ENCODE results near the gene KREMEN2. TPM values are rescaled to one million over a fixed set of nuclear protein-coding genes. Genes with fewer than 3 reads are reported as not detected.
A peak's percentile ranks its signal among the peaks of the same experiment; 100 is the strongest.

The KREMEN2 gene
- total and polyA plus RNA-seq, 9 of the 15 experiments (the other 6 are each of a cell fraction or from before 2014, with no cell fraction given) = 0.04 to 7.7 (median 1.5) TPM; not detected in 1

GRCh38 chr16:2950773-2951172, 13.3 kb upstream of the KREMEN2 start (continued):
- TF ChIP-seq EP400 (IDR thresholded peaks at IDR 0.05) (no peak), MYNN (IDR thresholded peaks at IDR 0.05) (0 out of 2 replicates have a peak, but pooled peaks have one; percentile 20), MYNN (CRISPR knock-in tag; IDR thresholded peaks at IDR 0.05) (no peak), MEIS2 (IDR thresholded peaks at IDR 0.05; ENCODE audit: partially characterized antibody) (peak; percentile 39)

- CTCF ChIA-PET (ENCODE audit: low intra/inter-chr PET ratio) = no interaction called here
- BruUV-seq (replicated peaks) = no TSS peak
- intact Hi-C loops (cut with micrococcal nuclease) (no loop called here), in situ Hi-C loops (cut with MboI) (no loop called here)
- H3K27ac ChIP-seq (ENCODE audit: extremely low read depth, low read depth, low read length) = no peak overlapping the region
- POLR2A ChIA-PET = interaction anchor here (0.5 to 1.0 kb wide), 3 partner anchors 11 to 1112 kb away, joined by 3 to 4 read pairs (median 3); partner anchors contain the start of gene KREMEN2
- peaks cover 10% of the 10 kb centered on the region; the same call in 1 of the 2 replicates for H4K20me1 ChIP-seq (replicated peaks; ENCODE audit: control insufficient read depth, insufficient read depth, low read length)
- no peak overlapping the region for H3K4me3 ChIP-seq
- no peak for DNase-seq (ENCODE audit: extremely low read depth in 1 of 4, low spot score in 3 of 4)
- H2AFZ ChIP-seq (ENCODE audit: low read depth, low read length) = no peak overlapping the region
- H3K4me1 ChIP-seq (replicated peaks in 1 of 2; ENCODE audit: control insufficient read depth in 2 of 2, insufficient read depth in 2 of 2, low read length in 2 of 2) = peaks cover 0 to 60% of the 10 kb centered on the region in 2 experiments; a peak in 3 of 5 replicates
- H3K9me3 ChIP-seq (replicated peaks; ENCODE audit: control insufficient read depth, insufficient read depth, low read depth, low read length) = no peaks in the 10 kb centered on the region
- no peaks in the 10 kb centered on the region for H3K79me2 ChIP-seq (ENCODE audit: control insufficient read depth, insufficient read depth, low read length)
- H3K9me1 ChIP-seq (ENCODE audit: control insufficient read depth, insufficient read depth, low read length) = no peaks in the 10 kb centered on the region
- no peak overlapping the region for H3K4me2 ChIP-seq (ENCODE audit: insufficient read depth, low read length)
- 6% methylated on average over 11 of the region's 11 CpGs for WGBS (ENCODE audit: insufficient coverage, low coverage, missing lambda C conversion rate)
- no peaks in the 10 kb centered on the region for H3K36me3 ChIP-seq (ENCODE audit: control insufficient read depth, insufficient read depth, low read length)
- ATAC-seq = no peak
- no peak overlapping the region for H3K9ac ChIP-seq (ENCODE audit: insufficient read depth in 1 of 2, low read depth in 2 of 2, low read length in 2 of 2)
- FAIRE-seq = no peak
- H3K27me3 ChIP-seq (ENCODE audit: control insufficient read depth in 2 of 2, insufficient read depth in 2 of 2, low read length in 2 of 2) = peaks cover 12 to 33% of the 10 kb centered on the region in 2 experiments
- no peak for TF ChIP-seq GABPB2 (CRISPR knock-in tag; conservative IDR thresholded peaks at IDR 0.05)
- no peak for TF ChIP-seq MYNN (IDR thresholded peaks at IDR 0.05)
- no peak for TF ChIP-seq MYNN (CRISPR knock-in tag; IDR thresholded peaks at IDR 0.05)
- no peak for TF ChIP-seq ZBTB43 (CRISPR knock-in tag; IDR thresholded peaks at IDR 0.05)
- TF ChIP-seq RERE (CRISPR knock-in tag; IDR thresholded peaks at IDR 0.05; ENCODE audit: borderline replicate concordance) = no peak
- TF ChIP-seq DPF2 (IDR thresholded peaks at IDR 0.05) = no peak
- TF ChIP-seq LCOR (CRISPR knock-in tag; IDR thresholded peaks at IDR 0.05) = no peak
Measured at GRCh38 chr16:2952679-2953078, 11.4 kb upstream of the KREMEN2 start.

Data from K562 (cell line).